BJ (cell line): ENCODE measurements around the gene TLK2. TPM values are rescaled to one million over a fixed set of nuclear protein-coding genes. Genes with fewer than 3 reads are reported as not detected.
A peak's percentile ranks its signal among the peaks of the same experiment; 100 is the strongest.

Source experiments
- CTCF ChIA-PET: fragments of 350-600 bp; formaldehyde crosslinking; extraction: SDS; loops from one replicate; lab custom pipeline; 2021; ENCODE audit warnings: antibody characterized with exemption, inconsistent platforms; lab: Yijun Ruan, JAX
- POLR2A ChIA-PET: fragments of 300-600 bp; sonication (Branson Sonifier 250); formaldehyde crosslinking; extraction: SDS; loops from one replicate; lab custom pipeline; 2021; ENCODE audit warnings: antibody characterized with exemption; lab: Charles Lee
- DNase-seq: peaks from one replicate; pipeline ENCODE4 v3.0.0-alpha.2; 2011; ENCODE audit warnings: low read depth
- H3K27me3 ChIP-seq: 2 replicates; pipeline ENCODE4 v1.6.0; 2011; ENCODE audit warnings: low read length; ENCODE audit not compliant: control insufficient read depth, insufficient read depth
- H3K36me3 ChIP-seq: 2 replicates; pipeline ENCODE4 v1.5.1; 2011; ENCODE audit warnings: low read length; ENCODE audit not compliant: control insufficient read depth, insufficient read depth
- H3K4me3 ChIP-seq: 2 replicates; pipeline ENCODE4 v1.5.1; 2011; ENCODE audit warnings: low read depth, mild to moderate bottlenecking, control low read depth, low read length
- polyA plus RNA-seq: library from polyadenylated mRNA; depleted of rRNA; stranded (reverse); fragments of >200 nt; gene quantifications from 2 replicates; pipeline ENCODE4 v1.2.3, GENCODE V29; 2011
- TF ChIP-seq, protein P1 (sequence below): IDR thresholded peaks from 2 replicates; pipeline ENCODE4 v1.5.1; 2011; ENCODE audit warnings: low read depth, mild to moderate bottlenecking, control low read depth, inconsistent platforms, low read length, moderate library complexity; ENCODE audit not compliant: insufficient read depth

The TLK2 gene
- polyA plus RNA-seq, 1 experiment: 68.9 TPM

DNA sequence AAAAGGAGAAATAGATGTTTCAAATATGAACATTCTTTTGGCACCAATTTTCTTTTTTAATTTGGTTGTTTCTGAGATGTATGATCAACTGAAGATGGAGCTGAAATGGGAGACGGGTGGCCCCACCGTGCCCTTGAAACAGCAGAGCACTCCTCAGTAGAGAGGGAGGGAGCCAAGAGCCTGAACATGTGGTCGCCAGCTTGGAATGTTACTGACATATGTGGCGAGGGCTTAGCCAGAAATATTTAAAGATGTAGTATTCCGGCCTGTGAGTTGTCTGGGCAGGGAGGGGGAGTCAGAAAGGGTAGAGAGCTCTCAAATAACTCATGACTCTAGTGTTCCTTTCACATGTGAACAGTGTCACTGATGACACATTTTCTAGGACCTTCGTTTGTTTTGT lies 135.5 kb downstream of the TLK2 start:
- CTCF ChIA-PET: interaction anchor here (1.2 to 1.5 kb wide), 5 partner anchors 13 to 61 kb away, joined by 3 to 4 read pairs (median 3); no protein-coding TSS in a partner anchor
- TF ChIP-seq, protein P1, sequence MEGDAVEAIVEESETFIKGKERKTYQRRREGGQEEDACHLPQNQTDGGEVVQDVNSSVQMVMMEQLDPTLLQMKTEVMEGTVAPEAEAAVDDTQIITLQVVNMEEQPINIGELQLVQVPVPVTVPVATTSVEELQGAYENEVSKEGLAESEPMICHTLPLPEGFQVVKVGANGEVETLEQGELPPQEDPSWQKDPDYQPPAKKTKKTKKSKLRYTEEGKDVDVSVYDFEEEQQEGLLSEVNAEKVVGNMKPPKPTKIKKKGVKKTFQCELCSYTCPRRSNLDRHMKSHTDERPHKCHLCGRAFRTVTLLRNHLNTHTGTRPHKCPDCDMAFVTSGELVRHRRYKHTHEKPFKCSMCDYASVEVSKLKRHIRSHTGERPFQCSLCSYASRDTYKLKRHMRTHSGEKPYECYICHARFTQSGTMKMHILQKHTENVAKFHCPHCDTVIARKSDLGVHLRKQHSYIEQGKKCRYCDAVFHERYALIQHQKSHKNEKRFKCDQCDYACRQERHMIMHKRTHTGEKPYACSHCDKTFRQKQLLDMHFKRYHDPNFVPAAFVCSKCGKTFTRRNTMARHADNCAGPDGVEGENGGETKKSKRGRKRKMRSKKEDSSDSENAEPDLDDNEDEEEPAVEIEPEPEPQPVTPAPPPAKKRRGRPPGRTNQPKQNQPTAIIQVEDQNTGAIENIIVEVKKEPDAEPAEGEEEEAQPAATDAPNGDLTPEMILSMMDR: no peak
- peak; percentile 88 for DNase-seq
- POLR2A ChIA-PET: interaction anchor here (0.6 to 0.8 kb wide), 5 partner anchors 8 to 1013 kb away, joined by 8 to 18 read pairs (median 14); no protein-coding TSS in a partner anchor
- peaks cover 8% of the 10 kb centered on the region for H3K36me3 ChIP-seq
- H3K27me3 ChIP-seq: no peaks in the 10 kb centered on the region
- no peak overlapping the region for H3K4me3 ChIP-seq

DNA sequence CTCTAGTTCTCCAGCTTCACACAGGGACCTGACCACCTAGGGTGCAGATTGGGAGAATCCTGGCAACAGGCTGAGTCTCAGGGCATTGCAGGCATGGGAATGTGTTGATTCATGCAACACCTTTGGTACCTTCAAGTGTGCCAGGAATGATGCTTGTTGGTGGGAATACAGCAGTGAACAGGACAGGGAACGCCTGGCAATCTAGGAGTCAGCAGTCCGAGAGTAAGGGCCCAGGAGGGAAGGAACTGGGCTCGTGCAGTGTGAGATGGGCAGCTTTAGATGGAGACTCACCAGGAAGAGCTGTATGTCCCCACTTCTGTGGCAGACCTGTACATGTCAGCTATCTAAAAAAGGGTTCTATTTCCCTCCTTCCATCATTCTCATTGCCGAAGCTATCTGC lies 136.9 kb downstream of the TLK2 start:
- TF ChIP-seq, protein P1: no peak
- ChIA-PET POLR2A (no interaction called here), CTCF (no interaction called here)
- Histone ChIP-seq H3K4me3 (no peak overlapping the region), H3K27me3 (no peaks in the 10 kb centered on the region), H3K36me3 (peaks cover 6% of the 10 kb centered on the region)
- DNase-seq: no peak

DNA sequence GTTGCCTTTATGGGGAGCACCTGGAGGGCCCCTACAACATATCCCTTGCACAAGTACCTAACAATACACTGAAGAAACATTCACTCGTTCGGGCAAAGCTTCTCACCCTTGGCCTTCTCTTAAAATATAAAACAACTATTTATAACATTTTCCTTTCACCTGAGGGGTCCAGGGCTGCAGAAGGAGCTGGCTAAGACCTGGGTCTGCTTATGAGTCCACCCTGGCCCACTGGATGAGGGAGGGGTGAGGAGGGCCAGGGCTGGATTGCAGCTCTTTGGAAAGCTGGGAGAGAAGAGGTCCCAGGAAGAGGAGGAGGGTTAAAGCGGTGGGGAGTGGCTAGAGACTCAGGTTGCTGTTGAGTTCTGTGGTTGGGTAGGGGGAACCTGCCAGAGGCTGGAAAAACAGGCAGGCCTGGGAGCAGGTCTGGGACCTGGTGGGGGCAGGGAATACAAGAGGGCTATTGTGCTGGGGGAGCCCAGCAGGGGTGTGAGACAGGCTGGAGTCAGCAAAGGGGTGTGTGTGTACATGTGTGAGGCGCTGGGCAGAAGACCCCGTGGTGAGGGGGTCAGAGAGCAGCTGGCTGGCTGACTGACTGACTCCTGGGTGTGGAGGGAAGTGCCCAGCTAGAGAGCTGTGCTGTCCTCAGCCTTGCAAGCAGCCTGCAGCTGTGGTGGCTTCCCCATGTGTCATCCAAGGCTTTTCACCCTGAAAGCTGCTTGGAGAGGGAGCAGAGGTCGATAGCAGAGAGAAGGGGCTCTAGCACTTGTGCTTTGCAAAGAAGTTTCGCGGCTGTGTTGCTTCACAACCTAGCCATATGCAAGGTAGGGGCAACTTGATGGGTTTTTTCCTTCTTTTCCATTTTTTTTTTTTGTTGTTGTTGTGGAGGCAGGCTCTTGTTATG lies 138.6 kb downstream of the TLK2 start:
- ChIA-PET POLR2A (no interaction called here), CTCF (interaction anchor here (0.6 to 1.0 kb wide), 3 partner anchors 12 to 389 kb away, joined by 3 read pairs; no protein-coding TSS in a partner anchor)
- no peak for DNase-seq

DNA sequence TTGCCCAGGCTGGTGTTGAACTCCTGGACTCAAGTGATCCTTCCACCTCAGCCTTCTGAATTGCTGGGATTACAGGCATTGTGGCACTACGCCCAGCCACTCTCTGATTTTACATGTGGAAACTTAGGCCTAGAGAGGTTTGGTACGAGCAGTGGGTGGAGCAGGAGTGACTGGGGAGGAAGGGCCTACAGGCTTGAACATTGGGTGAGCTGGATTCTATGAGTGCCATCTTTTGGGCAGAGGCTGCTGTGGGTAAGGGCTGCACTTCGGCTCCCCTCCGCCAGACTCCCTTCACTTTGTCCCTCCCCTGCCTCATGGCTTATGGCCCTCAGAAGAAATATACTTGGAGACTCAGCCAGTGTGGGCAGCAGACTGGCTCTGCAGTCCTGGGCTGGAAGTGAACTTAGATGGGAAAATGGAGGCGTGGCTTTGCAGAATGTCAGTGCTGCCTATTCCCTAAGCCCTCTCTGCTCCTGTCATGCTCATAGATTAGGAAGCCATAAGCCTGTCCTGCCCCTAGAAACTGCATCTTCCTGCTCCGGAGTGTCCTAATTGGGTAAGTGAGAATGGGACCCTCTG lies 139.4 kb downstream of the TLK2 start:
- DNase-seq: no peak
- peaks cover 2% of the 10 kb centered on the region; the same call in 1 of the 2 replicates for H3K36me3 ChIP-seq
- H3K27me3 ChIP-seq: no peaks in the 10 kb centered on the region
- ChIA-PET CTCF (interaction anchor here (1.0 kb wide), 1 partner anchor 75 kb away, joined by 3 read pairs; no protein-coding TSS in a partner anchor), POLR2A (no interaction called here)
- TF ChIP-seq, protein P1: no peak
- no peak overlapping the region for H3K4me3 ChIP-seq

More for the DNA sequence above, 138.6 kb downstream of the TLK2 start:
- TF ChIP-seq, protein P1: no peak
- Histone ChIP-seq H3K4me3 (no peak overlapping the region), H3K36me3 (peaks cover 2% of the 10 kb centered on the region; the same call in 1 of the 2 replicates), H3K27me3 (no peaks in the 10 kb centered on the region)
